Activated CD8-positive, alpha-beta memory T cell treated with anti-CD3 and anti-CD28 coated beads, Interleukin-2, amount 10 ng/mL, durations not matched to agents 7 days and 5 days (primary cell): Measurements from ENCODE around the gene ST6GALNAC4. TPM values are rescaled to one million over a fixed set of nuclear protein-coding genes. Genes with fewer than 3 reads are reported as not detected.

Source experiments
- ATAC-seq: fragments of 150-1000 bp; cut with Tn5 transposase; one replicate; pipeline ENCODE4 v1.10.0; 2021; ENCODE audit warnings: moderate library complexity
- CTCF ChIA-PET: fragments of 350-600 bp; sonication (Branson Sonifier 250); formaldehyde crosslinking; loops from one replicate; lab custom pipeline; 2021; ENCODE audit warnings: antibody characterized with exemption; lab: Charles Lee
- DNase-seq: peaks from one replicate; pipeline ENCODE4 v3.0.0-alpha.2; 2020
- H3K27ac Mint-ChIP-seq: one replicate; pipeline ENCODE4 v1.8.0; 2021; ENCODE audit warnings: mild to moderate bottlenecking, mixed read lengths
- H3K27me3 Mint-ChIP-seq: one replicate; pipeline ENCODE4 v1.8.0; 2021; ENCODE audit warnings: mixed read lengths
- H3K36me3 Mint-ChIP-seq: one replicate; pipeline ENCODE4 v1.8.0; 2021; ENCODE audit warnings: mild to moderate bottlenecking, mixed read lengths
- H3K4me1 Mint-ChIP-seq: one replicate; pipeline ENCODE4 v1.8.0; 2021; ENCODE audit warnings: mixed read lengths
- H3K4me3 Mint-ChIP-seq: one replicate; pipeline ENCODE4 v1.8.0; 2021; ENCODE audit warnings: mild to moderate bottlenecking, moderate library complexity, mixed read lengths
- H3K9me3 Mint-ChIP-seq: one replicate; pipeline ENCODE4 v1.8.0; 2022; ENCODE audit warnings: low read depth, mixed read lengths
- total RNA-seq, 2 experiments: library from RNA; stranded (reverse); gene quantifications; one replicate each; pipeline ENCODE4 v1.2.3, GENCODE V29; 2021

Gene ST6GALNAC4
- total RNA-seq, 2 experiments from 2014 or later, result 64.7 to 71.4 TPM

GRCh38 chr9:127924736-127925444, 8.0 kb upstream of the ST6GALNAC4 start:
- ATAC-seq (no peak), DNase-seq (no peak)
- Mint-ChIP-seq H3K27me3 (peaks cover 39% of the 10 kb centered on the region), H3K9me3 (no peaks in the 10 kb centered on the region), H3K4me3 (no peak overlapping the region), H3K4me1 (peaks cover 34% of the 10 kb centered on the region), H3K27ac (no peak overlapping the region), H3K36me3 (no peaks in the 10 kb centered on the region)
- CTCF ChIA-PET, result interaction anchor here (0.7 to 0.9 kb wide), 2 partner anchors 190 to 220 kb away, joined by 3 to 4 read pairs; partner anchors contain the start of gene TOR2A

- peaks cover 33% of the 10 kb centered on the region for H3K4me1 Mint-ChIP-seq
These were observed 6.9 kb upstream of the ST6GALNAC4 start for GRCh38 chr9:127923771-127924170.

GRCh38 chr9:127923046-127923445, 6.2 kb upstream of the ST6GALNAC4 start:
- Mint-ChIP-seq H3K27ac (no peak overlapping the region), H3K9me3 (no peaks in the 10 kb centered on the region), H3K4me1 (peaks cover 36% of the 10 kb centered on the region), H3K36me3 (no peaks in the 10 kb centered on the region), H3K4me3 (no peak overlapping the region), H3K27me3 (peaks cover 23% of the 10 kb centered on the region)
- DNase-seq, result no peak
- no peak for ATAC-seq
- CTCF ChIA-PET, result interaction anchor here (0.9 to 3.9 kb wide), 8 partner anchors 13 to 155 kb away, joined by 3 to 23 read pairs (median 7); no protein-coding TSS in a partner anchor

More at GRCh38 chr9:127923771-127924170, 6.9 kb upstream of the ST6GALNAC4 start:
- Mint-ChIP-seq H3K4me3 (no peak overlapping the region), H3K27me3 (peaks cover 29% of the 10 kb centered on the region), H3K27ac (no peak overlapping the region), H3K36me3 (no peaks in the 10 kb centered on the region), H3K9me3 (no peaks in the 10 kb centered on the region)
- CTCF ChIA-PET, result interaction anchor here (0.7 to 1.2 kb wide), 3 partner anchors 54 to 144 kb away, joined by 3 to 5 read pairs (median 4); no protein-coding TSS in a partner anchor
- ATAC-seq (no peak), DNase-seq (no peak)

- Mint-ChIP-seq H3K36me3 (no peaks in the 10 kb centered on the region), H3K9me3 (no peaks in the 10 kb centered on the region), H3K4me1 (peaks cover 45% of the 10 kb centered on the region), H3K27ac (peak overlapping the region; percentile 28), H3K4me3 (peak overlapping the region; percentile 18), H3K27me3 (peaks cover 22% of the 10 kb centered on the region)
- DNase-seq, result peak; percentile 81
- peak; percentile 43 for ATAC-seq
- CTCF ChIA-PET, result interaction anchor here (0.6 to 4.4 kb wide), 51 partner anchors 8 to 393 kb away, joined by 3 to 42 read pairs (median 5); partner anchors contain the start of genes CDK9, CFAP157, DPM2 and ENG
These were observed 4.8 kb upstream of the ST6GALNAC4 start for GRCh38 chr9:127921557-127922120.

GRCh38 chr9:127920794-127921193, 4.0 kb upstream of the ST6GALNAC4 start:
- Mint-ChIP-seq H3K36me3 (no peaks in the 10 kb centered on the region), H3K27me3 (peaks cover 17% of the 10 kb centered on the region), H3K4me3 (no peak overlapping the region), H3K4me1 (peaks cover 48% of the 10 kb centered on the region), H3K27ac (no peak overlapping the region), H3K9me3 (no peaks in the 10 kb centered on the region)
- CTCF ChIA-PET, result interaction anchor here (0.6 to 4.4 kb wide), 51 partner anchors 9 to 392 kb away, joined by 3 to 42 read pairs (median 5); partner anchors contain the start of genes CDK9, CFAP157, DPM2 and ENG
- DNase-seq, result no peak
- no peak for ATAC-seq

- no peaks in the 10 kb centered on the region for H3K36me3 Mint-ChIP-seq
- H3K27ac Mint-ChIP-seq, result no peak overlapping the region
- H3K4me1 Mint-ChIP-seq, result peaks cover 60% of the 10 kb centered on the region
- no peak overlapping the region for H3K4me3 Mint-ChIP-seq
- H3K27me3 Mint-ChIP-seq, result peaks cover 8% of the 10 kb centered on the region
- no peak for ATAC-seq
- CTCF ChIA-PET, result interaction anchor here (1.1 to 4.4 kb wide), 10 partner anchors 9 to 185 kb away, joined by 3 to 42 read pairs (median 12); partner anchors contain the start of gene TOR2A
- no peak for DNase-seq
- H3K9me3 Mint-ChIP-seq, result no peaks in the 10 kb centered on the region
These were observed 2.5 kb upstream of the ST6GALNAC4 start for GRCh38 chr9:127919253-127919815.

- CTCF ChIA-PET, result interaction anchor here (0.9 to 4.4 kb wide), 15 partner anchors 8 to 184 kb away, joined by 3 to 42 read pairs (median 6); partner anchors contain the start of genes CDK9, SH2D3C and TOR2A
- H3K27me3 Mint-ChIP-seq, result peaks cover 5% of the 10 kb centered on the region
- no peaks in the 10 kb centered on the region for H3K9me3 Mint-ChIP-seq
- peaks cover 66% of the 10 kb centered on the region for H3K4me1 Mint-ChIP-seq
- ATAC-seq (no peak), DNase-seq (no peak)
- H3K4me3 Mint-ChIP-seq, result no peak overlapping the region
- H3K36me3 Mint-ChIP-seq, result peaks cover 6% of the 10 kb centered on the region
- H3K27ac Mint-ChIP-seq, result peak overlapping the region; percentile 9
These were observed 1.6 kb upstream of the ST6GALNAC4 start for GRCh38 chr9:127918183-127919107.

GRCh38 chr9:127917603-127918002, 762 bp upstream of the ST6GALNAC4 start:
- CTCF ChIA-PET, result interaction anchor here (0.9 to 4.2 kb wide), 11 partner anchors 10 to 183 kb away, joined by 3 to 26 read pairs (median 7); partner anchors contain the start of genes CDK9, SH2D3C, ST6GALNAC6 and TOR2A
- Mint-ChIP-seq H3K27ac (peak overlapping the region; percentile 52), H3K9me3 (no peaks in the 10 kb centered on the region), H3K4me3 (peak overlapping the region; percentile 81), H3K27me3 (peaks cover 5% of the 10 kb centered on the region), H3K4me1 (peaks cover 72% of the 10 kb centered on the region), H3K36me3 (peaks cover 11% of the 10 kb centered on the region)
- DNase-seq (no peak), ATAC-seq (no peak)

GRCh38 chr9:127915801-127916719, 781 bp downstream of the ST6GALNAC4 start:
- Mint-ChIP-seq H3K4me3 (peak overlapping the region; percentile 81), H3K27ac (peak overlapping the region; percentile 91), H3K4me1 (peaks cover 77% of the 10 kb centered on the region), H3K9me3 (no peaks in the 10 kb centered on the region), H3K27me3 (no peaks in the 10 kb centered on the region), H3K36me3 (peaks cover 23% of the 10 kb centered on the region)
- peak; percentile 83 for DNase-seq
- CTCF ChIA-PET, result interaction anchor here (0.6 to 4.2 kb wide), 20 partner anchors 10 to 202 kb away, joined by 3 to 26 read pairs (median 4); partner anchors contain the start of genes CDK9, NAIF1, SLC25A25 and ST6GALNAC6
- peak; percentile 9 for ATAC-seq

GRCh38 chr9:127915325-127915752, 1.5 kb downstream of the ST6GALNAC4 start:
- DNase-seq (no peak), ATAC-seq (no peak)
- CTCF ChIA-PET, result interaction anchor here (0.8 to 4.2 kb wide), 12 partner anchors 9 to 180 kb away, joined by 3 to 26 read pairs (median 6); partner anchors contain the start of genes CDK9, ST6GALNAC6 and TOR2A
- H3K4me3 Mint-ChIP-seq, result peak overlapping the region; percentile 81
- H3K27me3 Mint-ChIP-seq, result no peaks in the 10 kb centered on the region
- H3K36me3 Mint-ChIP-seq, result peaks cover 27% of the 10 kb centered on the region
- peaks cover 78% of the 10 kb centered on the region for H3K4me1 Mint-ChIP-seq
- peak overlapping the region; percentile 91 for H3K27ac Mint-ChIP-seq
- H3K9me3 Mint-ChIP-seq, result no peaks in the 10 kb centered on the region

GRCh38 chr9:127913682-127914081, 3.2 kb downstream of the ST6GALNAC4 start:
- Mint-ChIP-seq H3K27me3 (no peaks in the 10 kb centered on the region), H3K27ac (peak overlapping the region; percentile 69), H3K9me3 (no peaks in the 10 kb centered on the region), H3K4me1 (peaks cover 73% of the 10 kb centered on the region), H3K36me3 (peaks cover 31% of the 10 kb centered on the region), H3K4me3 (no peak overlapping the region)
- CTCF ChIA-PET, result interaction anchor here (0.6 to 1.5 kb wide), 2 partner anchors 44 to 1036 kb away, joined by 3 to 5 read pairs; no protein-coding TSS in a partner anchor
- DNase-seq (no peak), ATAC-seq (no peak)
